Medulla oblongata (tissue), 1 donor: ENCODE data around the gene ADAMTS12.
"Not testable (repeated sequence)": the region's sequence is repeated elsewhere in the genome, so short reads cannot be mapped to it uniquely, and the experiment has no call there.

Experiments
- DNase-seq: peaks from one replicate; pipeline ENCODE4 v3.0.0-alpha.2; 2015; ENCODE audit errors: extremely low spot score

The ADAMTS12 gene

GRCh38 chr5:33530183-33531036 lies 361.4 kb downstream of the ADAMTS12 start:
- no peak for DNase-seq

- no peak for DNase-seq
These were observed 364.1 kb downstream of the ADAMTS12 start for GRCh38 chr5:33527696-33528095.

- DNase-seq, result no peak
These were observed 365.0 kb downstream of the ADAMTS12 start for GRCh38 chr5:33526755-33527154.

- no peak for DNase-seq
These were observed 367.3 kb downstream of the ADAMTS12 start for GRCh38 chr5:33524476-33524875.

- no peak for DNase-seq
These were observed 368.5 kb downstream of the ADAMTS12 start for GRCh38 chr5:33523208-33523771.

GRCh38 chr5:33516421-33516820 lies 375.4 kb downstream of the ADAMTS12 start:
- no peak for DNase-seq

GRCh38 chr5:33515366-33515765 lies 376.4 kb downstream of the ADAMTS12 start:
- not testable (repeated sequence) for DNase-seq

- DNase-seq, result no peak
These were observed 378.2 kb downstream of the ADAMTS12 start for GRCh38 chr5:33513462-33514185.

GRCh38 chr5:33509036-33509435 lies 382.8 kb downstream of the ADAMTS12 start:
- DNase-seq, result no peak

GRCh38 chr5:33507426-33507825 lies 384.4 kb downstream of the ADAMTS12 start:
- DNase-seq, result no peak

- DNase-seq, result no peak
These were observed 387.2 kb downstream of the ADAMTS12 start for GRCh38 chr5:33504570-33504969.

GRCh38 chr5:33501899-33502298 lies 389.9 kb downstream of the ADAMTS12 start:
- no peak for DNase-seq

GRCh38 chr5:33501260-33501659 lies 390.5 kb downstream of the ADAMTS12 start:
- no peak for DNase-seq

GRCh38 chr5:33494466-33494865 lies 397.3 kb downstream of the ADAMTS12 start:
- DNase-seq, result no peak

- no peak for DNase-seq
These were observed 399.8 kb downstream of the ADAMTS12 start for GRCh38 chr5:33491941-33492340.

- DNase-seq, result no peak
These were observed 401.6 kb downstream of the ADAMTS12 start for GRCh38 chr5:33490071-33490665.

GRCh38 chr5:33489481-33490067 lies 402.2 kb downstream of the ADAMTS12 start:
- no peak for DNase-seq

- DNase-seq, result no peak
These were observed 403.0 kb downstream of the ADAMTS12 start for GRCh38 chr5:33488558-33489355.

GRCh38 chr5:33487236-33487635 lies 404.6 kb downstream of the ADAMTS12 start:
- DNase-seq, result no peak

GRCh38 chr5:33482335-33482734 lies 409.5 kb downstream of the ADAMTS12 start:
- DNase-seq, result no peak

- DNase-seq, result no peak
These were observed 410.9 kb downstream of the ADAMTS12 start for GRCh38 chr5:33480876-33481275.
